GM19025 (cell line): ENCODE results near the gene PHLPP1.
A peak's percentile ranks its signal among the peaks of the same experiment; 100 is the strongest.

ENCODE experiments used
- ATAC-seq: cut with Tn5 transposase; IDR thresholded peaks from one replicate; pipeline ENCODE4 v1.9.1; 2021; ENCODE audit warnings: mild to moderate bottlenecking, low read depth, moderate library complexity; ENCODE audit not compliant: unreplicated experiment

PHLPP1 gene

GRCh38 chr18:62717169-62717924, 2.0 kb downstream of the PHLPP1 start:
- ATAC-seq: no peak

DNA sequence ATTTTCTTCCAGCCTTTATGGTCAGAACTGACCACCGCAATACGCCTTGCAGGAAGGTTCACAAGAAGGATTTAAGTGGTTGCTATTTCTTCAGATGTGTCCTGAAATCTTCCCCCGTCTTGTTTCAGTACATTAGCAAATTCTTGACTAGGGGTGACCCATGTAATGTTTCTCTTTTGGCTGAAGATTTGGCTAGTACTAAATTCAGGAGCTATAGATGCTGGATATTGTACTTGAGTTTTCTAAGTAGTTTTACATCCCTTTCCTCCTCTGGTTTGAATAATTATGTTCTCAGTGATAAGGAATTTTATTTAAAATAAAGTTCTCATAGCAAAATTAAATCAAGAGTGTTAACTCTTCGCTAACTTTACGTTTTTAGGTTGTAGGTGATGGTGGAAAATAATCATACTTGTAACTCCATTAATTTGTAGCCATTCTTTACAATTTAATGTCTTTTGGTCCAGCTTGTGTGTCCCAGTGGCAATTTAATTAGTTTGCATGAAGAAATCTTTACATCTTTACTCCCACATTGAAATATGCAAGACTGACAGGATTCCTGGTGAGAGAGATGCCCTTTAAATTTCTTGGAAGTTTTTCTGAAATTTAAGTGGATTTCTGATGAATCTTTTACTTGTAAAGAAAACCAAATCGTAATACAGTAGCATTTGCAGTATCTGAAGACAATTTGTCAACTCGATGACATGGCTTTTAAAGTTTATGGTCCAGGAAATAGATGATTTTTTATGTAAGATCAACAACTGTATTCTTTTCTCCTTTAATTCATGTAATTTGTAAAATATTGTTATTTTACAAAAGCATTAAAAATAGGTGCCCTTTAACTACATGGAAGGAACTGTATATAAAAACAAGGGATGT, 2.8 kb downstream of the PHLPP1 start:
- ATAC-seq: no peak

- ATAC-seq: no peak
These were observed 4.7 kb downstream of the PHLPP1 start for GRCh38 chr18:62720048-62720447.

DNA sequence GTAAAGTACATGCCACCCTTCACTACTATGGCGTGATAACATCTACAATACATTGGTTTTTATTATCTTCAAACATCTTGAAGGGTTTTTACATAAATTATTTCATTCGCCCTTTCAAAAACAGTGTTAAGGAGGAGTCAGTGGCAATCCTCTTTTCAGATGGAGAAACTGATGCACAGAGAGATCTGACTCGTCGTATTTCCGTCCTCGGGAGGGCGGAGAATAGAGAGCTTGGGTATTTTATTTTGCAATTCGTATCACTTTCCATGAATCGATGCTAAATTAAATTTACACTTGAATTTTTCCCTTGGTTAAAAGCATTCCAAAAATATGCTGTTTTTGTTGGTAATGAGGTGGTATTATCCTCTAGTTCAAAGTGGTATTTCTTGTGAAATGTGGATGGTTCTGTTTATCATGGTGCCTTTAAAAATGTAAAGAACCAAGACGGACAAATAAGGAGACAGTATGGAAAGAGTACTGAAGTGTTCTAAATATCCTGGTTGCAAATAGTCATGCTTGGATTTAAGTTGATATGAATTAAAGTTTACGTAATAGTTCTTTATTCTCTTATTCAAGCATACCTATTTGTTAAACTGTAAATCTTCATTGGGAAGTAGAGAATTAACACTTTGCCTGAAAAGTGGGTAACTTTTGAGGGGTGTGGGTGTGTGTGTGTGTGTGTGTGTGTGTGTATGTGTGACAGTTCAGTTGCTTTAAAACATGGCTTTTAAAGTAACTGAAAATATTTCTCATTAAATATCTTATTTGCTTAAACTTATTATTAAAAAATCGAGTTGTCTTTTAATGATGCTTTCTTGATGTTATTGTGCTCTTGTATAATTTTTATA, 5.6 kb downstream of the PHLPP1 start:
- no peak for ATAC-seq

GRCh38 chr18:62721839-62722795, 6.8 kb downstream of the PHLPP1 start:
- no peak for ATAC-seq

GRCh38 chr18:62723666-62724281, 8.4 kb downstream of the PHLPP1 start:
- ATAC-seq: no peak

GRCh38 chr18:62725896-62726295, 10.6 kb downstream of the PHLPP1 start:
- ATAC-seq: no peak

DNA sequence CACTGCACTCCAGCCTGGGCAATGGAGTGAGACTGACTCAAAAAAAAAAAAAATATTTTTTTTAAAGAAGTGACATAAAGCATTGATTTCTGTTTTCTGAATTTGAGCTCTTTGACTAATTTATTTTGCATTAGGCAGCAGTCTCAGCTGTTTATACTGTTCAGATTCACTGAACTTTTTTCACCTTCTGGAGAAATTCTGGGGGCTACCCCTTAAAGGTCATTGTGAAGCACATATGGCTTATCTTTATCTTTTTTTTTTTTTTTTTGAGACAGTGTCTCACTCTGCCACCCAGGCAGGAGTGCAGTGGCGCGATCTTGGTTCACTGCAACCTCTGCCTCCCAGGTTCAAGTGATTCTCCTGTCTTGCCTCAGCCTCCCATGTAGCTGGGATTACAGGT, 12.9 kb downstream of the PHLPP1 start:
- no peak for ATAC-seq

DNA sequence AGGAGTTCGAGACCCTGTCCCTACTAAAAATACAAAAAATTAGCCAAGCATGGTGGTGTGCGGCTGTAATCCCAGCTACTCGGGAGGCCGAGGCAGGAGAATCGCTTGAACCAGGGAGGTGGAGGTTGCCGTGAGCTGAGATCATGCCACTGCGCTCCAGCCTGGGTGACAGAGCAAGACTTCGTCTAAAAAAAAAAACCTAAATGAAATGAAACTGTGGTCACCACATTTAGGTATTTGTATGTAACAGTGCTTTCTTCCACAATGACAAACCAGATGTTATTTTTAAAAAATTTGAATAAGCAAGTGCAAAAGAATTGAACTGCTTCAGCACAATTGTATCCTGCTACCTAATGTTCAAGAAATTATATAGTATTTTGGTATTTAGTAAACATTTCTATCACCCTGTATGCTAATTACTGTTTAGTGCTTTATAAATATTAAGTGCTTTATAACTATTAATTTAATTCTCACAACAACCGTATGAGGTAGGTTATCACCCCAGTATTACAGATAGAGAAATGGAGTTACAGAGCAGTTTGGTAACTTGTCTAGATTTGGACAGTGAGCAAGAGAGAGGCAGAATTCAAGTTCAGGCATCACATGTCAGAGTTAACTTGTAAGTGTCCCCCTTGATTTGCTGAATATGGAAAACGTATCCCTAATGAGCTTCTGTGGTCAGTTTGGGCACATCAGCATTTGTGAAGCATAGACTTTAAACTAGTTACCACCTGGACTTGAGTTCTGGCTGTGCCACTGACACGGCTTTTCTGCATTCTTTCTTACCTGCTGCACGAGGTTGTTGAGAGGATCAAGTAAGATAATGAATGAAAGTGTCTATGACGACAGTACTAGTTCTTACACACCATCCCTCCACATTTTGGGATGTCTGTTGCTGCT, 14.4 kb downstream of the PHLPP1 start:
- peak; percentile 86 for ATAC-seq

DNA sequence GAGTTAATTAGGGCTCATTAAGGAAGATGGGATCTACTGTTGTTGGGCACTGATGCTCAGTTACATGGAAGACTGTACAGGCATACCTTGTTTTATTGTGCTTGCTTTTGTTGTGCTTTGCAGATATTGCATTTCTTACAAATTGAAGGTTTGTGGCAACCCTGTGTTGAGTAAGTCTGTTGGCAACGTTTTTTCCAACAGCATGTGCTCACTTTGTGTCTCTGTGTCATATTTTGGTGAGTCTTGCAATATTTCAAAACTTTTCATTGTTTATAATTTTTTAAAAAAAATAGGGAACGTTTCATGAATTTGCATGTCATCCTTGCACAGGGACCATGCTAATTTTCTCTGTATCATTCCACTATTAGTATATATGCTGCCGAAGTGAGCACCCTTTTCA, 15.6 kb downstream of the PHLPP1 start:
- ATAC-seq: no peak

DNA sequence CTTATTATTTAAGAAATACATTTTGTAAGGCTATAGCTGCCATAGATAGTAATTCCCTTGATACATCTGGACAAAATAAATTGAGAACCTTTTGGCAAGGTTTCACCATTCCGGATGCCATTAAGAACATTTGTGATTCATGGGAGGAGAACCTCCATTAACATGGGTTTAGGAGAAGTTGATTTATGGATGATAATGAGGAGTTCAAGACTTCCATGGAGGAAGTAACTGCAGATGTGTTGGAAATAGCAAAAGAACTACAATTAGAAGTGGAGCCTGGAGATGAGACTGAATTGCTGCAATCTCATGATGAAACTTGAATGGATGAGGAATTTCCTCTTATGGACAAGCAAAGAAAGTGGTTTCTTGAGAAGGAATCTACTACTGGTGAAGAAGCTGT, 17.3 kb downstream of the PHLPP1 start:
- ATAC-seq: no peak

- ATAC-seq: no peak
These were observed 18.9 kb downstream of the PHLPP1 start for GRCh38 chr18:62734290-62734689.

DNA sequence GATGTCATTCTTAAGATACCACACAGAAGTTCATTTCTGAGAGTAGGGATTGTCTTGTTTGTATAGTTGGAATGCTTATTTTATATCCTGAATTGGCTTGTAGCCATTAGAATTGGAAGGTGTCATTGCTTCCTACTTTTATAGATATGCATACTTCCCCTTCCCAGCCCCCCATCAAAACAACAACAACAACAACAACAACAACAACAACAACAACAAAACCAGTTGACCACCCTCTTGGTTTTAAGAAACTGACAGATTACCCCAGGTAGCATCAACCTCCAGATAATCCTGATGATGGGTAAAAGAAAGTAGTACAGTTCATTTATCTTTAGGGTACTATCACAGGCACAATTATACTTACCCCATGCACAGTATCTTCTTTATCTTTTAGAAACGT, 20.0 kb downstream of the PHLPP1 start:
- no peak for ATAC-seq

GRCh38 chr18:62736077-62736855, 20.9 kb downstream of the PHLPP1 start:
- ATAC-seq: no peak

- ATAC-seq: no peak
These were observed 22.0 kb downstream of the PHLPP1 start for GRCh38 chr18:62737241-62737873.

DNA sequence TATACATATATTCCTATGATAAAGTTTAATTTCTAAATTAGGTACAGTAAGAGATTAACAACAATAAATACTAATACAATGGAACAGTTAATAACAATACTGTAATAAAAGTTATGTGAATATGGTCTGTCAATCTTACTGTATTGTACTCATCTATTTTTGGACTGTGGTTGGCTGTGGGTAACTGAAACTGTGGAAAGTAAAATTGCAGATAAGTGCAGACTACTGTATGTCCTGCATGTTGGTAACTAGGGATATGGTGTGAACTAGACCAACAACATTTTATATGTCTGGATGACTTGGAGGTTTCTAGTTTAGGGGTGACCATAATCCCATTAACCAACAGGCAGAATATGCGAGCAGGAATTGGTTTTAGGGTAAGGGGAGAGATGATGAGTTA, 23.3 kb downstream of the PHLPP1 start:
- no peak for ATAC-seq

GRCh38 chr18:62739911-62740310, 24.6 kb downstream of the PHLPP1 start:
- ATAC-seq: no peak
